Measurements from ENCODE around the gene C1orf21.

- TF ChIP-seq CTCF (conservative IDR thresholded peaks at IDR 0.05; ENCODE audit: low read length) (no peak), EZH2phosphoT487 (IDR thresholded peaks at IDR 0.05; ENCODE audit: borderline replicate concordance) (no peak)
Observed at GRCh38 chr1:184387069-184387475, 243 bp downstream of the C1orf21 start.
